Daoy (cell line): ENCODE measurements around the gene HSF4. TPM values are rescaled to one million over a fixed set of nuclear protein-coding genes. Genes with fewer than 3 reads are reported as not detected.

Experiments
- total RNA-seq: library from RNA; depleted of rRNA; stranded (reverse); fragments of >200 nt; shearing (Covaris generic); gene quantifications from 2 replicates; pipeline ENCODE4 v1.2.3, GENCODE V29; 2014; rRNA removed

HSF4 gene
- total RNA-seq, 1 experiment from 2014 or later, result 2.8 TPM

Other genes starting within 250 kb of the HSF4 start
- gene CDH16, start 245.9 kb upstream of the HSF4 start, total RNA-seq, result not detected in 2 replicates
- gene RRAD, start 239.2 kb upstream of the HSF4 start, total RNA-seq, result 24.3 and 27.7 TPM in 2 replicates
- 127 and 129 TPM in 2 replicates for gene CIAO2B, start 230.3 kb upstream of the HSF4 start, total RNA-seq
- gene CES2, start 229.2 kb upstream of the HSF4 start, total RNA-seq, result 10.3 and 12.0 TPM in 2 replicates
- gene CES3, start 203.5 kb upstream of the HSF4 start, total RNA-seq, result 0.29 TPM in 1 of 2 replicates, not detected in the other
- gene CES4A, start 176.2 kb upstream of the HSF4 start, total RNA-seq, result not detected in 2 replicates
- gene CBFB, start 135.6 kb upstream of the HSF4 start, total RNA-seq, result 94.9 and 115 TPM in 2 replicates
- 12.5 and 26.3 TPM in 2 replicates for gene PHAF1, start 54.8 kb upstream of the HSF4 start, total RNA-seq
- gene B3GNT9, start 13.7 kb upstream of the HSF4 start, total RNA-seq, result 5.5 and 9.8 TPM in 2 replicates
- 16.7 and 20.5 TPM in 2 replicates for gene TRADD, start 4.8 kb upstream of the HSF4 start, total RNA-seq
- 3.8 and 6.2 TPM in 2 replicates for gene FBXL8, start 4.8 kb upstream of the HSF4 start, total RNA-seq
- gene NOL3, start 5.8 kb downstream of the HSF4 start, total RNA-seq, result 9.5 and 14.7 TPM in 2 replicates
- 4.6 and 7.0 TPM in 2 replicates for gene MATCAP1, start 19.2 kb downstream of the HSF4 start, total RNA-seq
- gene EXOC3L1, start 25.4 kb downstream of the HSF4 start, total RNA-seq, result 0.63 and 0.74 TPM in 2 replicates
- 109 and 111 TPM in 2 replicates for gene E2F4, start 27.4 kb downstream of the HSF4 start, total RNA-seq
- 0.97 and 1.8 TPM in 2 replicates for gene ELMO3, start 34.4 kb downstream of the HSF4 start, total RNA-seq
- 30.0 and 54.8 TPM in 2 replicates for gene TMEM208, start 62.4 kb downstream of the HSF4 start, total RNA-seq
- gene FHOD1, start 82.7 kb downstream of the HSF4 start, total RNA-seq, result 22.2 and 25.7 TPM in 2 replicates
- gene SLC9A5, start 84.2 kb downstream of the HSF4 start, total RNA-seq, result 1.7 and 1.8 TPM in 2 replicates
- gene PLEKHG4, start 114.8 kb downstream of the HSF4 start, total RNA-seq, result 31.7 and 45.0 TPM in 2 replicates
- 0.23 and 0.33 TPM in 2 replicates for gene KCTD19, start 162.0 kb downstream of the HSF4 start, total RNA-seq
- 0.36 TPM in 1 of 2 replicates, not detected in the other for gene LRRC36, start 162.1 kb downstream of the HSF4 start, total RNA-seq
- 0.71 TPM in 1 of 2 replicates, not detected in the other for gene TPPP3, start 228.8 kb downstream of the HSF4 start, total RNA-seq